AML-193 (cell line): ENCODE data around the gene FZR1.

Experiments used
- DNase-seq, 2 experiments: peaks; one replicate each; lab custom pipeline; 2025; lab: John Stamatoyannopoulos, UW

The FZR1 gene

DNA sequence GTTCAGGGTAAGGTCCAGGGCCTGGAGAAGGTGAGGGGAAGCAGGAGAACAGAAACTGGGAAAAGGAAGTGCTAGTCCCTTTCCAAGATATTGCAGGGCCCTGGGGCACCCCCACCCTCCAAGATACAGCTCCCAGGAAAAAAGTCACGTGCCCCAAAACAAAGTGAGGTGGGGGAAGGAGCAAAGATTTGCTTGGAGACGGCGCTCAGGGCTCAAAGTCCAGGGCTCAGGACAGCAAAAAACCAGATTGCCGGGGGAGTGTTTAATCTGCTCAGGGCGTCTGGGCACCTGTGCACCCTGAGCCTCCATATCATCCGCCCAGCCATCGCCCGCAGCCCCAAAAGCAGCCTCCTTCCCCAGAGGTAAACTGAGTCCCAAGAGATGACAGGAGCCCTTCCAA, 32.1 kb upstream of the FZR1 start:
- DNase-seq: no peak

- no peak for DNase-seq
Measured at GRCh38 chr19:3474614-3475013, 31.5 kb upstream of the FZR1 start.

DNA sequence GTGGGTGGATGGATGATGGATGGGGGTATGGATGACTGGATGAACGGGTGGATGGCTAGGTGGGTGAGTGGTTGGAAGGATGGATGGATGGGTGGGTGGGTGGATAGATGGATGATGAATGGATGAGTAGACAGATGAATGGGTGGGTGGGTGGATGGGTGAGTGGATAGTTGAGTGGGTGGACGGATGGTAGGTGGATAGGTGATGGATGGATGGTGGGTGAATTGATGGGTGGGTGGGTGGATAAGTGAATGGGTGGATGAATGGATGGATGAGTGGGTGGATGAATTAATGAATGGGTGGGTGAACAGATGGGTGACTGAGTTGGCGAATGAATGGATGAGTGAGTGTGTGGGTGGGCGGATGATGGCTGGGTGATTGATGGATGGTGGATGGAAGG, 30.7 kb upstream of the FZR1 start:
- no peak for DNase-seq

DNA sequence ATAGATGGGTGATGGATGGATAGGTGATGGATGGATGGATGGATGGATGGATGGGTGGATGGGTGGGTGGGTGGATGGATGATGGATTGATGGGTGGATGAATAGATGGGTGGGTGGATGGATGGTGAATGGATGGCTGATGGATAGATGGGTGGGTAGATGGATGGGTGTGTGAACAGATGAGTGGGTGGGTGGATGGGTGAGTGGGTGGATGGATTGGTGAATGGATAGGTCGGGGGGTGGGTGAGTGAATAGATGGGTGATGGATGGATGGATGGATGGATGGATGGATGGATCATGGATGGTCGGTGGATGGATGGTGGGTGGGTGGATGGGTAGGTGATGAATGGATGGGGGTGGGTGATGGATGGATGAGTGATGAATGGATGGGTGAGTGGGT, 29.3 kb upstream of the FZR1 start:
- no peak for DNase-seq

- no peak for DNase-seq
Measured at GRCh38 chr19:3477506-3477905, 28.6 kb upstream of the FZR1 start.

GRCh38 chr19:3477951-3478350, 28.2 kb upstream of the FZR1 start:
- no peak for DNase-seq

DNA sequence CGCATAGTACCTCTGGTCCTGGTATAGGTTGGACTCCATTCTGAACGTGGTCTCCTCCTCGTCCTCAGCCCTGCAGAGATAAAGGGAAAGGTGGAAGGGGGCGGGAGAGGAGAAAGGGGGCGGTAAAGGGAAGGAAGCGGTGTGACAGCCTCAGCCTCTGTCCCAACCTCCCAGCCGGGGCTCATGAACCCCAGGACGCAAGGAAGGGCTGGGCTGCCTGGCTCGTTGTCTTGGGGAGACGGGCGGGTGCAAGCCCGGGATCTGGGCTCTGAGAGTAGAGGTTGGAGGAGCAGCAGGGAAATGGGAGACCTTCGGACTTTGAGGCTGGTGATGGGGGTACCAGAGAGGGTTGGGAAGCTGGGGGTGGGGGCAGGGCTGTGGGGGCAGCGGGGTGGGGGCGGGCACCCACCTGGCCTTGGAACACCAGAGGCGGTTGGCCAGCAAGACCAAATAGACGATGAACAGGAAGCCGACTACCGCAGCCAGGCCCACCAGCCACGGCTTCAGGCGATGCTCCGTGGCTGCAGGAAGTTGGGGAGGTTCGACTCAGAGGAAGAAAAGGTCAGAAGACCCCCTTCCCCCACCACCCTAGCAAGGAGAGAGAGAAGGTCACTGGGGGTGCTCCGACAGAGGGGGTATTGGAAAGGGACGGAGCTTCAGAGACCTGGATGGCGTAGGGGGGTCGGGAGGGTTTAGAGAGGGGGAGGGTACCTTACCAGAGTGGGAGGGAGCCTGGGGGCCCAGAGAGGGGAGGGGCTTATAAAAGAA, 27.5 kb upstream of the FZR1 start:
- DNase-seq: peak; percentile 27 to 42

DNA sequence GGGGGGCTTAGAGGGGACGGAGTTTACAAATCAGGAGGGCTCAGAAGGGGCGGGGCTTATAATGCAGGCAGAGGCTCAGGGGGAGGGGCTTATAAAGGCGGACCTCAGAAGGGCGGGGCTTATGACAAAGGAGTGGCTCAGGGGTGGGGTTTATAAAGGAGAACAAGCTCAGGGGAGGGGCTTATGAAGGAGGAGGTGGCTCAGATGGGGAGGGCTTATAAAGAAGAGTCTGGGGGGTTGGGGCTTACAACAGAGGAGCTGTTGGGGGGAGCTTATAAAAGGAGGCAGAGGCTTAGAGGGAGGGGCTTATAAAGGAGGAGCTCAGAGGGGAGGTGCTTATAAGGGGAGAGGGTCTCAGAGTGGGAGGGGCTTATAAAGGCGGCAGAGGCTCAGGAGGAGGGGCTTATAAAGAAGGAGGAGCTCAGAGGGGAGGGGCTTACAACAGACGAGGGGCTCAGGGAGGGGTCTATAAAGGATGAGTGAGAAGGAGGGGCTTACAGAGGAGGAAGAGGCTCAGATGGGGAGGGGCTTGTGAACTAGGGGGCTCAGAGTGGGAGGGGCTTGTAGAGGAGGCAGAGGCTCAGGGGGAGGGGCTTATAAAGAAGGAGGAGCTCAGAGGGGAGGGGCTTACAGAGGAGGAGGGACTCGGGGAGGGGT, 26.8 kb upstream of the FZR1 start:
- DNase-seq: peak; percentile 67 to 71

GRCh38 chr19:3479834-3480215, 26.3 kb upstream of the FZR1 start:
- no peak for DNase-seq

- no peak for DNase-seq
Measured at GRCh38 chr19:3480383-3481091, 25.6 kb upstream of the FZR1 start, which contains the start of gene SMIM24. Gene SMIM24, minus strand, starts transcription at chr19:3480525. Its CDS starts 62 bp downstream, at chr19:3480463.

- no peak for DNase-seq
Measured at GRCh38 chr19:3481241-3482090, 24.6 kb upstream of the FZR1 start.

GRCh38 chr19:3482507-3483225, 23.4 kb upstream of the FZR1 start:
- DNase-seq: no peak

DNA sequence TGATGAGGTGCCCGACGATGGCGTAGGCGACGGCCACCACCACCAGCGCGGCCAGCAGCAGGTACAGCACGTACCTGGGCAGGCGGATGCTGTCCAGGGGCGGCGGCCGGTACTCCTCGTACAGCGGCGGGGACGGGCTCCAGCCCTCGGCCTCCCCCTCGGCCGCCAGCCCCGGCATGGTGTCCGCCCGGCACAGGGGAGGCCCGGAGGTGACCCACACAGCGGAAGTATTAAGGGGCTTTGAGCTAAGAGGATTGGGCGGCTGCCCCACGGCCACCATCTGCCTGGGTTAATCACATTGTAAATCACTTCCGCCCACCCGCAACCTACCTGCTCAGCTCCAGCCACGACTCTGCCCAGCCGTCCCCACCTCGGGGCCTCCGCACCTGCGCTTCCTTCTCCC, 22.9 kb upstream of the FZR1 start, which contains the start of gene SMIM44:
Gene SMIM44, minus strand, starts transcription at position 216 of the 403 bp plus-strand sequence. Its CDS starts 38 bp downstream, at position 178.
- DNase-seq: no peak

GRCh38 chr19:3491396-3492119, 14.6 kb upstream of the FZR1 start:
- DNase-seq: no peak

GRCh38 chr19:3492131-3492839, 13.8 kb upstream of the FZR1 start:
- DNase-seq: no peak

DNA sequence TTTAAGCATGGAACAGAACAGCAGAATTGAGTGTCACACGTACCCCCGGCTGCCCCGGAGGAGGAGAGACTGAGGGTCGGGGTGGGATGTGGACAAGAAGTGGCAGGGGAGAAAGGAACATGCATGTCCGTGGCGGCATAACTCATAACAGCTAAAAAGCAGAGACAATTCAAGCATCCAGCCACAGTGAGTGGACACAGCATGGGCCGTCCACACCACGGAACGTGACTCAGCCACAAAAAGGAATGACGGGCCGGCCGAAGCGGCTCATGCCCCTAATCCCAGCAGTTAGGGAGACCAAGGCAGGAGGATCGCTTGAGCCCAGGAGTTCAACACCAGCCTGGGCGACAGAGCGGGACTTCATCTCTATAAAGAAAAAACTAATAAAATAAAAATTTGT, 13.2 kb upstream of the FZR1 start:
- no peak for DNase-seq

DNA sequence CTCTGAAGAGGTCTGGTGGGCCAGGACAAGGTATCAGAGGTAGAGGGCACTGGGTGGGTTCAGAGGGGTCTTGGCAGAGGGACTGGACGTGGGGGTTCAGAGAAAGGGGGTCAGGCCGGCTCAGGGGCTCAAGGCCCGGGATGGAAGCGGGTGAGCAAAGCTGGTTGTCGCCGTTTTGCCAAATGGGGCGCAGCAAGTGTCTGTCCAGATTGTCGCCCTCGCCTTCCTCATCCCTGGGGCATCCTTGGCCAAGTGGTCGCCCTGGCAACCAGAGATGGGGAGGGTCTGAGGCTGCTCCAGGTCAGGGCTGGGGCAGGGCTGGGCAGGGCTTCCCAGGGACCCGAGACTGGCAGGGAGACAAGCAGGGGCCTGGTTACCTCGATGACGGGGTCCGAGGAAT, 12.5 kb upstream of the FZR1 start:
- no peak for DNase-seq

DNA sequence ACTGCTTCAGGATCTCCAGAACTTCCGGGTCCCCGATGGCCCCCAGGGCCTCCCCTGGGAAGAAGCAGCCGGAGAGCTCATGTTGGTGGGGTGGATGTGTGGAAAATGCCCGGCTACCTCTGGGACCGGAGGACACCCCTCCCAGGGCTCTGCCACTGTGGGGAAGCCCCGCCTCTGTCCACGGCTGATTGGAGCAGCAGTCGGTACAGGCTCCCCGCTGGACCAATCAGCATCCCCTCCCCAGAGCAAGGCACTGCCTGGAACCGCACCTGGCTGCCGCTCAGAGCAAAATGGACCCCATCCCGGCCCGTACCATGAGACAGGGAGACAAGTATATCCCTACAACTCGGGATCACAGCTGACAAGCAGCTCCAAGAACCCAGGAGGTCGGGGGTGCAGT, 12.1 kb upstream of the FZR1 start:
- DNase-seq: no peak

DNA sequence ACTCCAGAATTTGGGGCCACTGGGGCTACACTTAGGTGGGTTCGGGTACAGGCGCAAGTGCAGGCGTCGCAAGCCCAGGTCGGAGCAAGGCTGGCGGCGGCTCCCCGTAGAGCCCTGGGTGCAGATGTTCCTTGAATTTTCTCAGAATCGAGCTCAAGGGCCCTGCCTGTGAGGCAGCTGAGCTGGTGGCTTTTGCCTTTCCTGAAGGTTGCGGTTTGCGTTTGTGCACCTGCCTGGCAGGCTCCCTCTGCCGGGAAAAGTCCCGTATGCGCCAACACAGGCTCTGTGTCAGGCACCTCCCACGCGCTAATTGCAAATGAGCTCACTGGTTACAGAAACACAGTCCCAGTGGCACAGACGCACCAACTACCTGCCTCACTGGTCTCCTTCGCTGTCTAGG, 11.6 kb upstream of the FZR1 start:
- no peak for DNase-seq
